DMS53 treated with DMSO at 0.1 percent for 48 hours (cell line): Measurements from ENCODE around the gene RPAP2.
"Not testable (repeated sequence)": the region's sequence is repeated elsewhere in the genome, so short reads cannot be mapped to it uniquely, and the experiment has no call there.

Source experiments
- DNase-seq: peaks from one replicate; lab custom pipeline; 2025; ENCODE audit not compliant: unreplicated experiment; lab: John Stamatoyannopoulos, UW

RPAP2 gene

GRCh38 chr1:92298573-92299476 lies at the start of gene RPAP2, which contains the start of gene GLMN:
TSS of gene RPAP2 (plus strand) at chr1:92299059. CDS start at chr1:92299074, 15 bp downstream.
TSS of gene GLMN (minus strand) at chr1:92298987. CDS start at chr1:92297999, 988 bp downstream.
- peak; percentile 87 for DNase-seq

GRCh38 chr1:92254714-92255113 lies 44.1 kb upstream of the RPAP2 start:
- not testable (repeated sequence) for DNase-seq

- no peak for DNase-seq
Observed at GRCh38 chr1:92259350-92259749, 39.5 kb upstream of the RPAP2 start.

- DNase-seq: no peak
Observed at GRCh38 chr1:92262516-92262915, 36.3 kb upstream of the RPAP2 start.

GRCh38 chr1:92273039-92273438 lies 25.8 kb upstream of the RPAP2 start:
- no peak for DNase-seq

- DNase-seq: no peak
Observed at GRCh38 chr1:92274939-92275338, 23.9 kb upstream of the RPAP2 start.

- DNase-seq: no peak
Observed at GRCh38 chr1:92276082-92276481, 22.8 kb upstream of the RPAP2 start.

- no peak for DNase-seq
Observed at GRCh38 chr1:92277105-92277723, 21.6 kb upstream of the RPAP2 start.

- not testable (repeated sequence) for DNase-seq
Observed at GRCh38 chr1:92279781-92280180, 19.1 kb upstream of the RPAP2 start.

- not testable (repeated sequence) for DNase-seq
Observed at GRCh38 chr1:92281411-92281810, 17.4 kb upstream of the RPAP2 start.

- DNase-seq: peak; percentile 84
Observed at GRCh38 chr1:92291372-92291999, 7.4 kb upstream of the RPAP2 start.

GRCh38 chr1:92298213-92298572 lies 666 bp upstream of the RPAP2 start:
- DNase-seq: no peak

- peak; percentile 10 for DNase-seq
Observed at GRCh38 chr1:92299477-92300150, 755 bp downstream of the RPAP2 start.

GRCh38 chr1:92301021-92301420 lies 2.2 kb downstream of the RPAP2 start:
- no peak for DNase-seq

- DNase-seq: no peak
Observed at GRCh38 chr1:92306020-92306419, 7.2 kb downstream of the RPAP2 start.

GRCh38 chr1:92307980-92308379 lies 9.1 kb downstream of the RPAP2 start:
- no peak for DNase-seq

GRCh38 chr1:92310185-92310597 lies 11.3 kb downstream of the RPAP2 start:
- DNase-seq: peak; percentile 53

- DNase-seq: no peak
Observed at GRCh38 chr1:92314024-92314423, 15.2 kb downstream of the RPAP2 start.

GRCh38 chr1:92315766-92316599 lies 17.1 kb downstream of the RPAP2 start:
- no peak for DNase-seq

GRCh38 chr1:92317836-92318493 lies 19.1 kb downstream of the RPAP2 start:
- DNase-seq: no peak
